ENCODE results near the gene NKD1.

NKD1 gene

DNA sequence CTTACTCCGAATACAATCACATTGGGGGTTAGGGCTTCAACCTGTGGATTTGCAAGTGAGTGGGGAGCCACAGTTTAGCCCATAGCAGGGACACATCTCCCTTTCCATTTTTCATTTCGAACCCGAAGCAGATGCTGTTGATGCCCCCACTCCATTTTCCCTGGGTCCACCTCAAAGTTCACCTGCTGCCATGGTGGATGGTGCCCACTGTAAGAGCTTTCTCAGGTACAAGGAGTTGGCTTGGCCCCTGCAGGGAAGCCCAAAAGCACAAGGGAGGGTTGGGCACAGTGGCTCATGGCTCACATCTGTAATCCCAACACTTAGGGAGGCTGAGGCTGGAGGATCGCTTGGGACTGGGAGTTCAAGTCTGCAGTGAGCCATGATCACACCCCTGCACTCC, 81.1 kb downstream of the NKD1 start:
- no peak for DNase-seq (ENCODE audit: low read depth in 3 of 3)

- DNase-seq (ENCODE audit: low read depth in 3 of 3) = no peak
Observed at GRCh38 chr16:50630394-50631020, 82.3 kb downstream of the NKD1 start.

GRCh38 chr16:50631249-50631984, 83.2 kb downstream of the NKD1 start:
- no peak for DNase-seq (ENCODE audit: low read depth in 3 of 3)

DNA sequence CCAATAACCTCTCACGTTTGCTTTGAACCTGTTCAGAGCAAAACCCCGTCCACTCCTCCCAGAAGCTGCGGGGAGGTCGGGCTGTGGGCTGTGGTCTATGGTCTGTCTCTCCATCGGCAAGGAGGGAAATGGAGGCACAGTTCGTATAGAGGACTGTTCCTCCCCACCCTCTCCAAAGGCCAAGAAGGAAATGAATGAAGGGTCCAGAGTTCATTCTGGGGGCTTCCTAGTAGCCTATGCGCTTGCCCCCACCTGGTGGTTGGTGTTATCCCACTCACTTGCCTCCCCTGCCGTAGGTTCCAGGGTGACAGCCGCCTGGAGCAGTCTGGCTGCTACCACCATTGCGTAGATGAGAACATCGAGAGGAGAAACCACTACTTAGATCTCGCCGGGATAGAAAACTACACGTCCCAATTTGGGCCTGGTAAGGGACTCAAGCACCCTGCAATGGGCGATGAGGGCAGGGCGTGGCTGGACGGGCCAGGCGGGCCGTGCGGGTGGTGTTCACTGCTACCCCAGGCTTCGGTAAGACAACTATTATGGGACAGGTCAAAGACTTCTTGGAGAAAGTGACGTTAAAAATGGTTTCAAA, 83.9 kb downstream of the NKD1 start:
- DNase-seq (ENCODE audit: low read depth in 3 of 3) = no peak

DNA sequence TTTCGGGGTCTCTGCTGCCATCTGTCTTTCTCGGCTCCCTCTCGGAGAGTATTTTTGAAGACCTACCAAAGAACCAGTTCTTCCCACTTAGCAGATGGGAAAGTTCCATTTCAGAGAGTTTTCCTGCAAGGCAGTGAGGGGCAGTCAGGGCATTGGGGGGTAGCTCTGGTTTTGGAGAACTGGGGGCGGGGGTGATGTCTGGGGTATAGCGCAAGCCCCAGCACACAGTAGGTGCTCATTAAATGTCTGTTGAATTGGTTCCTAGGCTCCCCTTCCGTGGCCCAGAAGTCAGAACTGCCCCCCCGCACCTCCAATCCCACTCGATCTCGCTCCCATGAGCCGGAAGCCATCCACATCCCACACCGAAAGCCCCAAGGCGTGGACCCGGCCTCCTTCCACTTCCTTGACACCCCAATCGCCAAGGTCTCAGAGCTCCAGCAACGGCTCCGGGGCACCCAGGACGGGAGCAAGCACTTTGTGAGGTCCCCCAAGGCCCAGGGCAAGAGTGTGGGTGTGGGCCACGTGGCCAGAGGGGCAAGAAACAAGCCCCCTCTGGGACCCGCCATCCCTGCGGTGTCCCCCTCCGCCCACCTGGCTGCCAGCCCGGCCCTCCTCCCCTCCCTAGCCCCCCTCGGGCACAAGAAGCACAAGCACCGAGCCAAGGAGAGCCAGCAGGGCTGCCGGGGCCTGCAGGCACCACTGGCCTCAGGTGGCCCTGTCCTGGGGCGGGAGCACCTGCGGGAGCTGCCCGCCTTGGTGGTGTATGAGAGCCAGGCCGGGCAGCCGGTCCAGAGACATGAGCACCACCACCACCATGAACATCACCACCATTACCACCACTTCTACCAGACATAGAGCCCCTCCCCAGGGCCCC, 85.0 kb downstream of the NKD1 start:
- DNase-seq (ENCODE audit: low read depth in 3 of 3) = no peak

DNA sequence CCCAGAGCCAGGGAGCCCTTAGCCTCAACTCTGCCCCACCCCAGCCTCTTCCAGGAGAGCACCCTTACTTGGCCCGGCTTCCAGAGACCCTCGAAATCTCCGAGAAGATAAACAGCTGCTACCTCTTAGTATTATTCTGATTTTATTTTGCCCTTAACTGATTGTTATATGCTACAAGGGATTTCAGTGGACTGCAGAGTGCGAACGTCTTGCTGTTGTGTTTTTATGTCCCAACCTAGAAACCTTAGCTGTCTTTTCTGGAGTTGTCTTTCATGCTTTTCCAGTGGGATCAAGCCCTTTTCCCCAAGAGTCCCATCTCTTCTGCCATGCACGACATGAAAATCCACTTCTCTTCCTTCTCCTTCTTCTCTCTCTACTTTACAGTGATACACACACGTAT, 85.9 kb downstream of the NKD1 start:
- DNase-seq (ENCODE audit: low read depth in 3 of 3) = no peak

DNA sequence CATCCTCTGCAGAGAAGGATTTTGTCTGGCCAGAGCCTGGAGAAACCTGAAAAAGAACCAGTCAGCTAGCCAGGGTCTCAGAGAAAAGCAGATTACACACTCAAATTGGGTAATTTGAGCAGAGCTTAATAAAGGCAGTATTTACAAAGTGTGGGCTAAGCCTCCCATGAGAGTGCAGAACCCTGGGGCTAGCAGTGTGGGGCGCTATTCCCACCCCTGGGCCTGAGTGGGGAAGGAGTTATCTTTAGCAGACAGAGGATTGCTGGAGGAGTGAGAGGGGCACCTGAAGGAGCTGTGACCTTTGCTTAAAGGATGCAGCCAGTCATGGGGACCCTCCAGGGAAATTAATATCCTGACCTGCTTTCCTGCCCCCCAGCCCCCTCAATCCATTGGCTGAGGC, 86.8 kb downstream of the NKD1 start:
- no peak for DNase-seq (ENCODE audit: low read depth in 3 of 3)

DNA sequence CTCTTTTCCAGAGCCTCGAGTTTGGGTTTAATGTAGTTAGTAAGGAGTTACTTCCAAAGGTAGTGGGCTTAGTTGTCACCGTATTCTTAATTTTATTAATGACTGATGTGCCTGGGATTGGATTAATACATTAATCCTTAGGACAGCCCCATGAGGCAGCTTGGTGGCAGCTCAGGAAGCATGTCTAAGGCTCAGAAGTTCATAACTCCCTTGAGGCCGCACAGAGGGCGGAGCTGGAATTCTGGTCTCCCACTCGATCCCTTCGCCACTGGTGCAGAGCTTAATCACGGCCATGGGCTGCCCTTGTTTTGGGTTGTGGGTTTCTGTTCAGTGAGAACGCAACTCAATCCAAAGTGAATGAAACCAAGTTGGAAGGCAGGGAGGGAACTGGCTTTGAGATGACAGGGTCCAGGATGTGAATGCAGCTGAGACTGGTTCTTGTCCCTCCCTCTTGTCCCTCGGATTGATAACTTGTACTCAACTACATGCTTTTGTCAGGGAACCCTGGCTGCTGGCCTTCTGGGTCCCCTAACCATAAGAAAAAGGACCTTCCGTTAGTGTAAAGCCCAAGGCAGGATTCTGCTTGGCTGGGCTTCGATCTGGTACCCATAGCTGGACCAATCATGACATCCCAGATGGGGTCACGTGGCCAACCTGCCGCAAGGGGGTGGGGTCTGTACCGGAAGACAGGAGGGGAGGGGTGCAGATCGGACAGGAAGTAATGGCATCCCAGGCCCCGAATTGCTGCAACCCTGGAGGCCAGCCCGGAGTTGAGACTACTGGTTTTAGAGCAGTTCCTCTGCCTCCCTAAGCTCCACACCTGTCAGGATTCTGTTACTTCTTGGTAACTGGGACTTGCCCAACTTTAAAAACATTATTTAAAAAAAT, 87.6 kb downstream of the NKD1 start:
- peak in 1 of 3 donors; percentile 23 for DNase-seq (ENCODE audit: low read depth in 3 of 3)

- no peak for DNase-seq (ENCODE audit: low read depth in 3 of 3)
Observed at GRCh38 chr16:50636753-50637374, 88.7 kb downstream of the NKD1 start.

- DNase-seq (ENCODE audit: low read depth in 3 of 3) = no peak
Observed at GRCh38 chr16:50637716-50638602, 89.8 kb downstream of the NKD1 start.

- DNase-seq (ENCODE audit: low read depth in 3 of 3) = no peak
Observed at GRCh38 chr16:50638816-50639670, 90.8 kb downstream of the NKD1 start.

- DNase-seq (ENCODE audit: low read depth in 3 of 3) = no peak
Observed at GRCh38 chr16:50640391-50640790, 92.2 kb downstream of the NKD1 start.

- no peak for DNase-seq (ENCODE audit: low read depth in 3 of 3)
Observed at GRCh38 chr16:50640919-50641817, 93.0 kb downstream of the NKD1 start.

- DNase-seq (ENCODE audit: low read depth in 3 of 3) = no peak
Observed at GRCh38 chr16:50641818-50642187, 93.6 kb downstream of the NKD1 start.

DNA sequence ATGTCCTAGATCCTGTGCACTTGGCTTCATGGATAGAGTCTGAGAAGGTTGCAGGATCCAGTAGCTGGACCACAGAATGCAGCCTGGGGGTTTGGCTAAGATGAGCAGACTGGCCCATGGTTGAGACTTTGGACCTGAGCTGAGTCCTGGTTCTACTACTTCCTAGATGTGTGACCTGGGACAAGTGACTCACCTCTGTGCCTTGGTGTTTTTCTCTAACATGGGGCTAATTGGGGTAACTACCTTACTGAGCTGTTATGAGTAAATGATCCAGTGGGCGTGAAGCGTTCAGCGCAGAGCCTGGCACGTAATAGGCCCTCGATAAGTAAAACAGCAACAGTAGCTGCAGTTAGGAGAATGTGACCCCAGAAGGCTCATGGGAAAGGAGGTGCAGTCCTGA, 94.2 kb downstream of the NKD1 start:
- DNase-seq (ENCODE audit: low read depth in 3 of 3) = no peak

GRCh38 chr16:50643192-50643591, 95.0 kb downstream of the NKD1 start:
- DNase-seq (ENCODE audit: low read depth in 3 of 3) = no peak

GRCh38 chr16:50644245-50644644, 96.0 kb downstream of the NKD1 start:
- DNase-seq (ENCODE audit: low read depth in 3 of 3) = no peak

- DNase-seq (ENCODE audit: low read depth in 3 of 3) = no peak
Observed at GRCh38 chr16:50644729-50645128, 96.5 kb downstream of the NKD1 start.

Measured in stimulated activated CD4-positive, alpha-beta T cell treated with anti-CD3 and anti-CD28 coated beads, TNF-alpha, amount 100 ng/mL, for 48 hours (primary cell).